AG04449 (cell line): Measurements from ENCODE around the gene ALG8.

Experiments used
- CTCF ChIA-PET: fragments of 350-600 bp; formaldehyde crosslinking; extraction: SDS; loops from one replicate; lab custom pipeline; 2021; ENCODE audit warnings: antibody characterized with exemption; lab: Yijun Ruan, JAX
- POLR2A ChIA-PET: fragments of 400-600, 350-600 bp; formaldehyde crosslinking; extraction: SDS; loops from one replicate; lab custom pipeline; 2020; ENCODE audit warnings: antibody characterized with exemption, inconsistent platforms; lab: Yijun Ruan, JAX
- DNase-seq: peaks from one replicate; pipeline ENCODE4 v3.0.0-alpha.2; 2010; ENCODE audit warnings: low read depth, low spot score
- H3K4me3 ChIP-seq: 2 replicates; pipeline ENCODE4 v1.5.1; 2011; ENCODE audit warnings: low read depth, mild to moderate bottlenecking, control low read depth, low read length
- TF ChIP-seq, protein P1 (sequence below): IDR thresholded peaks from one replicate; pipeline ENCODE4 v1.5.1; 2011; ENCODE audit warnings: mild to moderate bottlenecking, moderate library complexity, low read length, control low read depth, inconsistent platforms; ENCODE audit not compliant: insufficient read depth; ENCODE audit errors: missing control alignments

Gene ALG8

DNA sequence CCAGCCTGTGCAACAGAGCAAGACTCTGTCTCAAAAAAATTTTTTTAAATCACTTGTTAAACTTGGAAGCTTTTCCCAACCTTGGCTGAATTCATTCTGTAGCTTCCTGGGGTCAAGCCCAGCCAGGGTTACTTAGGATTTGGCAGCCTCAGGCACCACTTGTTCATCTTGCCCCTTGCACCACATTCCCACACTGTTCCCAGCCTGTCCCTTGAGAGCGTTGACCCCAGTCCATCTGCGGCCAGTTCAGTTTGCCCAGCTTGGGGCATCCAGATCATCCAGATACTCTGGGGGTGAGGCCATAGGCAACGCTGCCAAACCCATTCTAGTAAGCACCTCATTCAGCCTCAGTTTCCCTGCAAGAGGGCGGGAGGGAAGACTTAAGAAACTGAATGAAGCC, 84.5 kb downstream of the ALG8 start:
- DNase-seq: no peak
- CTCF ChIA-PET: interaction anchor here (1.1 to 3.3 kb wide), 2 partner anchors 9 to 509 kb away, joined by 3 to 26 read pairs; no protein-coding TSS in a partner anchor
- POLR2A ChIA-PET: no interaction called here
- H3K4me3 ChIP-seq: no peak overlapping the region
- TF ChIP-seq, protein P1, sequence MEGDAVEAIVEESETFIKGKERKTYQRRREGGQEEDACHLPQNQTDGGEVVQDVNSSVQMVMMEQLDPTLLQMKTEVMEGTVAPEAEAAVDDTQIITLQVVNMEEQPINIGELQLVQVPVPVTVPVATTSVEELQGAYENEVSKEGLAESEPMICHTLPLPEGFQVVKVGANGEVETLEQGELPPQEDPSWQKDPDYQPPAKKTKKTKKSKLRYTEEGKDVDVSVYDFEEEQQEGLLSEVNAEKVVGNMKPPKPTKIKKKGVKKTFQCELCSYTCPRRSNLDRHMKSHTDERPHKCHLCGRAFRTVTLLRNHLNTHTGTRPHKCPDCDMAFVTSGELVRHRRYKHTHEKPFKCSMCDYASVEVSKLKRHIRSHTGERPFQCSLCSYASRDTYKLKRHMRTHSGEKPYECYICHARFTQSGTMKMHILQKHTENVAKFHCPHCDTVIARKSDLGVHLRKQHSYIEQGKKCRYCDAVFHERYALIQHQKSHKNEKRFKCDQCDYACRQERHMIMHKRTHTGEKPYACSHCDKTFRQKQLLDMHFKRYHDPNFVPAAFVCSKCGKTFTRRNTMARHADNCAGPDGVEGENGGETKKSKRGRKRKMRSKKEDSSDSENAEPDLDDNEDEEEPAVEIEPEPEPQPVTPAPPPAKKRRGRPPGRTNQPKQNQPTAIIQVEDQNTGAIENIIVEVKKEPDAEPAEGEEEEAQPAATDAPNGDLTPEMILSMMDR: no peak

DNA sequence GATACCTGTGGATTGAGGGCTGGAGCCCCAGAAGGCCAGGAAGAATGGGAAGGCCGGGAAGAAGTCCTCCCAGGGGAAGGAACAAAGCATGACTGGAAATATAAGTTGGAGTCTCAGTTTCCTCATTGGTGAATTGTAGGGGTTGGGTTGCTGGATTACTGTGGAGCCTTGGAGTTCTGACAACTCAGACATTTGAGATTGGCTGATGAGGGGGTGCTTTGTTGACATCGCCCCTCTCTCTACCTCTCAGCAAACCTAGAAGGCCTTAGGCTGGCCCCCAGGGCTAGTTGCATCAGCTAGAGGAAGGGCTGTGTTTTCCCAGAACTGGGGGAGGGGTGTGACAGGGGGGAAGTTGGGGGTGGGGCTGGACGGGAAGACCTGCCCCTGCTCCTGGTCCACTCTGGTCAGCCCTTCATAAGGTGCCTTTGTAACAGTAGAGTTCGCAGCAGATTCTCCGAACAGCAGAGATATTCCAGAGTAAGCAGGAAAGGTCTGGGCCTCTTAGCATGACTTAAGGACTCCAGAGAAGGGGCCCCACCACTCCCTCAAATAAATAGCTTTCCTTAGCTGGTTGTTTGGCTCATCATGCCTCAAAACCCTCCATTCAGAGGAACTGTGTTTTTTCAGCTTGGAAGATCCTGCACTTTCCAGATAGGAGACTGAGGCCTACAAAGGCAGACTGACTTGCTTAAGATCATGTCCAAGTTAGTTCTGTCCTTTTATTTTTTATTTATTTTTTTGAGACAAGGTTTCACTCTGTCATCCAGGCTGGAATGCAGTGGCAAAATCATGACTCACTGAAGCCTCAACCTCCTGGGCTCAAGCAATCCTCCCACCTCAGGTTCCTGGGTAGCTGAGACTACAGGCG, 88.2 kb downstream of the ALG8 start:
- no peak overlapping the region for H3K4me3 ChIP-seq
- peak; percentile 29 for DNase-seq
- CTCF ChIA-PET: interaction anchor here (0.7 to 2.2 kb wide), 4 partner anchors 10 to 513 kb away, joined by 3 to 11 read pairs (median 4); no protein-coding TSS in a partner anchor
- POLR2A ChIA-PET: no interaction called here
- TF ChIP-seq, protein P1: no peak
